ENCODE data around the gene RSAD1.

The RSAD1 gene

DNA sequence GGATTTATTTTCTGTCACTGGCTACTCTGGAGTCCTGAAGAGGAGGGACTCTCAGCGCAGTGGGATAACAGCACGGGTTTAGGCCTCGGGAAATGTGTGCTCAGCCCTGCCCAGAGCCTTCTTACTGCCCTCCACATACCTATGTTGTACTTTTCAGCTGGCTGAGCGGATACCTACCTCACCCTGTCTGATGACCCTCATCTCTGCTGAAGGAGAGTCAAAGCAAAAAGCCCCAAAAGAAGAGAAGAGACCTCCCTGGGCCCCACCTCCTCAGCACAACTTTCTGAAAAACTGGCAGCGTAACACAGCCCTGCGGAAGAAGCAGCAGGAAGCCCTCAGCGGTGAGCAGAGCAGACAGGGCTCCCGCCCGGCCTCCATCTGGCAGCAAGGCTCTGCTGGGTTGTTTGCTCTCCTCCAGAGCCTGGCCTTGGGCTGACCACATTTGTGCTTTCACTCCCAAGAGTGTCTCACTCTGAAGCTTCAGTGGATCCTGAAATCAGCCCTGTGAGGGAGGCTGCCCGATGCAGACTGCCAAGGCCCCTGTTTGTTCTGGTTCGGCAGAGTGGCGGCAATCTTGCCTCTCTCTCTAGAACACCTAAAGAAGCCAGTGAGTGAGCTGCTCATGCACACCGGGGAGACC is 39.8 kb downstream of the RSAD1 start:
- Histone ChIP-seq H3K4me1 (ENCODE audit: control insufficient read depth, insufficient read depth, low read length) (no peaks in the 10 kb centered on the region), H3K9me3 (ENCODE audit: control insufficient read depth, insufficient read depth, low read depth, low read length) (no peaks in the 10 kb centered on the region), H3K27ac (ENCODE audit: extremely low read depth, low read depth, low read length) (no peak overlapping the region), H3K36me3 (ENCODE audit: control insufficient read depth in 2 of 2, insufficient read depth in 1 of 2, low read length in 2 of 2) (no peaks in the 10 kb centered on the region), H3K4me3 (ENCODE audit: low read depth, low read length) (no peak overlapping the region)
- TF ChIP-seq ZIC2 (tag by site-specific recombination; IDR thresholded peaks at IDR 0.05) (peak; percentile 49), ZNF350 (tag by site-specific recombination; IDR thresholded peaks at IDR 0.05) (no peak), ZBTB1 (tag by site-specific recombination; IDR thresholded peaks at IDR 0.05) (no peak)
- ChIA-PET POLR2A (interaction anchor here (1.1 kb wide), 1 partner anchor 9 kb away, joined by 3 read pairs; no protein-coding TSS in a partner anchor), CTCF (interaction anchor here (0.6 to 2.0 kb wide), 3 partner anchors 107 to 459 kb away, joined by 3 to 6 read pairs (median 5); no protein-coding TSS in a partner anchor)

DNA sequence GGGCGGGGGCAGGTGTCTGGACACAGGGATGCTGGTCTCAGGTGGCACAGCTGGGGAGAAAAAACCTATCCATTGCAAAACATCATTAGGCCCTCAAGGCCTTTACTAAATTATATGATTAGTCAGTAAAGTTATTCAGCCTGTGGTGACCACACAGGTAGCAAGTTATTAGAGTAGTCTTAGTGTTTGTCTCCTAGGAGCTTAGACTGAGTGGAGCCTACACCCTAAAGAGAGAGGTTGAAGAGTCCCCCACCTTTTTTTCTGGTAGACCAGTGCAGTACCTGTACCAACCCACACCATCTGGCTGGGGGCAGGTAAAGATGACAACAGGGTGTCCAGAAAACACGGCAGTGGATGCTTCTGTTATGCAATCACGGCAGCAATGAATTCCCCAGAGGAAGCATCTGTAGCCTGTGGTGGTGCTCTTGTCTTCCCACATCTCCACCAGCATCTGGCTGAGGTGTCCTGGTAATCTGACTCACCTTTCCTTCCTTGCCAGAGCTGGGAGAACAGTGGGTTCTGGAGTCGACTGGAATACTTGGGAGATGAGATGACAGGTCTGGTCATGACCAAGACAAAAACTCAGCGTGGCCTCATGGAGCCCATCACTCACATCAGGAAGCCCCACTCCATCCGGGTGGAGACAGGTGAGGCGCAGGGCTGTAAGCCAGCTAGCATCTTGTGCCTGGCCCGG is 40.6 kb downstream of the RSAD1 start:
- Histone ChIP-seq H3K9me3 (ENCODE audit: control insufficient read depth, insufficient read depth, low read depth, low read length) (no peaks in the 10 kb centered on the region), H3K36me3 (ENCODE audit: control insufficient read depth in 2 of 2, insufficient read depth in 1 of 2, low read length in 2 of 2) (no peaks in the 10 kb centered on the region), H3K4me3 (ENCODE audit: low read depth, low read length) (no peak overlapping the region), H3K4me1 (ENCODE audit: control insufficient read depth, insufficient read depth, low read length) (no peaks in the 10 kb centered on the region), H3K27ac (ENCODE audit: extremely low read depth, low read depth, low read length) (no peak overlapping the region)
- TF ChIP-seq, protein P1, sequence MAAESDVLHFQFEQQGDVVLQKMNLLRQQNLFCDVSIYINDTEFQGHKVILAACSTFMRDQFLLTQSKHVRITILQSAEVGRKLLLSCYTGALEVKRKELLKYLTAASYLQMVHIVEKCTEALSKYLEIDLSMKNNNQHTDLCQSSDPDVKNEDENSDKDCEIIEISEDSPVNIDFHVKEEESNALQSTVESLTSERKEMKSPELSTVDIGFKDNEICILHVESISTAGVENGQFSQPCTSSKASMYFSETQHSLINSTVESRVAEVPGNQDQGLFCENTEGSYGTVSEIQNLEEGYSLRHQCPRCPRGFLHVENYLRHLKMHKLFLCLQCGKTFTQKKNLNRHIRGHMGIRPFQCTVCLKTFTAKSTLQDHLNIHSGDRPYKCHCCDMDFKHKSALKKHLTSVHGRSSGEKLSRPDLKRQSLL (tag by site-specific recombination; IDR thresholded peaks at IDR 0.05) = no peak
- no peak for TF ChIP-seq ZNF791 (tag by site-specific recombination; IDR thresholded peaks at IDR 0.05)
- TF ChIP-seq ZNF175 (tag by site-specific recombination; IDR thresholded peaks at IDR 0.05) = no peak
- no peak for TF ChIP-seq MYNN (tag by site-specific recombination; IDR thresholded peaks at IDR 0.05; ENCODE audit: borderline replicate concordance)
- TF ChIP-seq, protein P2, sequence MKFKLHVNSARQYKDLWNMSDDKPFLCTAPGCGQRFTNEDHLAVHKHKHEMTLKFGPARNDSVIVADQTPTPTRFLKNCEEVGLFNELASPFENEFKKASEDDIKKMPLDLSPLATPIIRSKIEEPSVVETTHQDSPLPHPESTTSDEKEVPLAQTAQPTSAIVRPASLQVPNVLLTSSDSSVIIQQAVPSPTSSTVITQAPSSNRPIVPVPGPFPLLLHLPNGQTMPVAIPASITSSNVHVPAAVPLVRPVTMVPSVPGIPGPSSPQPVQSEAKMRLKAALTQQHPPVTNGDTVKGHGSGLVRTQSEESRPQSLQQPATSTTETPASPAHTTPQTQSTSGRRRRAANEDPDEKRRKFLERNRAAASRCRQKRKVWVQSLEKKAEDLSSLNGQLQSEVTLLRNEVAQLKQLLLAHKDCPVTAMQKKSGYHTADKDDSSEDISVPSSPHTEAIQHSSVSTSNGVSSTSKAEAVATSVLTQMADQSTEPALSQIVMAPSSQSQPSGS (tag by site-specific recombination; IDR thresholded peaks at IDR 0.05; ENCODE audit: low read depth) = no peak
- no peak for TF ChIP-seq ZNF843 (tag by site-specific recombination; IDR thresholded peaks at IDR 0.05)
- TF ChIP-seq, protein P3, sequence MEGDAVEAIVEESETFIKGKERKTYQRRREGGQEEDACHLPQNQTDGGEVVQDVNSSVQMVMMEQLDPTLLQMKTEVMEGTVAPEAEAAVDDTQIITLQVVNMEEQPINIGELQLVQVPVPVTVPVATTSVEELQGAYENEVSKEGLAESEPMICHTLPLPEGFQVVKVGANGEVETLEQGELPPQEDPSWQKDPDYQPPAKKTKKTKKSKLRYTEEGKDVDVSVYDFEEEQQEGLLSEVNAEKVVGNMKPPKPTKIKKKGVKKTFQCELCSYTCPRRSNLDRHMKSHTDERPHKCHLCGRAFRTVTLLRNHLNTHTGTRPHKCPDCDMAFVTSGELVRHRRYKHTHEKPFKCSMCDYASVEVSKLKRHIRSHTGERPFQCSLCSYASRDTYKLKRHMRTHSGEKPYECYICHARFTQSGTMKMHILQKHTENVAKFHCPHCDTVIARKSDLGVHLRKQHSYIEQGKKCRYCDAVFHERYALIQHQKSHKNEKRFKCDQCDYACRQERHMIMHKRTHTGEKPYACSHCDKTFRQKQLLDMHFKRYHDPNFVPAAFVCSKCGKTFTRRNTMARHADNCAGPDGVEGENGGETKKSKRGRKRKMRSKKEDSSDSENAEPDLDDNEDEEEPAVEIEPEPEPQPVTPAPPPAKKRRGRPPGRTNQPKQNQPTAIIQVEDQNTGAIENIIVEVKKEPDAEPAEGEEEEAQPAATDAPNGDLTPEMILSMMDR (tag by site-specific recombination; IDR thresholded peaks at IDR 0.05) = no peak
- no peak for TF ChIP-seq YY1 (tag by site-specific recombination; IDR thresholded peaks at IDR 0.05)
- no peak for TF ChIP-seq OSR2 (tag by site-specific recombination; IDR thresholded peaks at IDR 0.05)
- ChIA-PET CTCF (interaction anchor here (0.6 to 2.0 kb wide), 6 partner anchors 18 to 458 kb away, joined by 3 to 6 read pairs (median 4); partner anchors contain the start of gene RSAD1), POLR2A (interaction anchor here (0.6 to 1.1 kb wide), 2 partner anchors 8 to 347 kb away, joined by 3 read pairs; partner anchors contain the start of gene TOB1)

DNA sequence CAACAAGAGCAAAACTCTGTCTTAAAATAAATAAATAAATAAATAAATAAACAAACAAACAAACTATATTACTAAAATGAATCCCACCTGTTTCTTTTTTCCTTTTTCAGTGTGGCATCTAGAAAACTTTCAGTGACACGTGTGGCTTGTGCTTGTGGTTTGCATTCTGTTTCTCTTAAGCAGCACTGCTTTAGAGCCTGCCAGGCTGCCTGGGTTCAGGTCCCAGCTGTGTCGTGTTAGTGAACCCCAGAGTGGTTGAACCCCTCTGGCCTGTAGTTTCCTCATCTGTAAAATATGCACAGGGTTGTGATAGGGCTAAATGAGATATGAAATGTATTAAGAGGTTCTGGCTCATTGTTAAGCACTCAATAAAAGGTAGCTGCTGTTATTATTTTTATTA is 41.8 kb downstream of the RSAD1 start:
- POLR2A ChIA-PET = no interaction called here
- TF ChIP-seq TRIM28 (IDR thresholded peaks at IDR 0.05; ENCODE audit: borderline replicate concordance, low read length) (no peak), SP7 (tag by site-specific recombination; IDR thresholded peaks at IDR 0.05) (no peak), SP3 (tag by site-specific recombination; IDR thresholded peaks at IDR 0.05) (no peak), ZSCAN30 (tag by site-specific recombination; IDR thresholded peaks at IDR 0.05) (no peak), ZNF221 (tag by site-specific recombination; IDR thresholded peaks at IDR 0.05; ENCODE audit: borderline replicate concordance) (no peak), ZNF324 (tag by site-specific recombination; IDR thresholded peaks at IDR 0.05) (no peak), ZNF830 (tag by site-specific recombination; IDR thresholded peaks at IDR 0.05; ENCODE audit: low read depth) (no peak)
- TF ChIP-seq, protein P4, sequence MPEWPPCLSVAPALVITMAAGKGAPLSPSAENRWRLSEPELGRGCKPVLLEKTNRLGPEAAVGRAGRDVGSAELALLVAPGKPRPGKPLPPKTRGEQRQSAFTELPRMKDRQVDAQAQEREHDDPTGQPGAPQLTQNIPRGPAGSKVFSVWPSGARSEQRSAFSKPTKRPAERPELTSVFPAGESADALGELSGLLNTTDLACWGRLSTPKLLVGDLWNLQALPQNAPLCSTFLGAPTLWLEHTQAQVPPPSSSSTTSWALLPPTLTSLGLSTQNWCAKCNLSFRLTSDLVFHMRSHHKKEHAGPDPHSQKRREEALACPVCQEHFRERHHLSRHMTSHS (tag by site-specific recombination; IDR thresholded peaks at IDR 0.05) = no peak
- TF ChIP-seq, protein P5, sequence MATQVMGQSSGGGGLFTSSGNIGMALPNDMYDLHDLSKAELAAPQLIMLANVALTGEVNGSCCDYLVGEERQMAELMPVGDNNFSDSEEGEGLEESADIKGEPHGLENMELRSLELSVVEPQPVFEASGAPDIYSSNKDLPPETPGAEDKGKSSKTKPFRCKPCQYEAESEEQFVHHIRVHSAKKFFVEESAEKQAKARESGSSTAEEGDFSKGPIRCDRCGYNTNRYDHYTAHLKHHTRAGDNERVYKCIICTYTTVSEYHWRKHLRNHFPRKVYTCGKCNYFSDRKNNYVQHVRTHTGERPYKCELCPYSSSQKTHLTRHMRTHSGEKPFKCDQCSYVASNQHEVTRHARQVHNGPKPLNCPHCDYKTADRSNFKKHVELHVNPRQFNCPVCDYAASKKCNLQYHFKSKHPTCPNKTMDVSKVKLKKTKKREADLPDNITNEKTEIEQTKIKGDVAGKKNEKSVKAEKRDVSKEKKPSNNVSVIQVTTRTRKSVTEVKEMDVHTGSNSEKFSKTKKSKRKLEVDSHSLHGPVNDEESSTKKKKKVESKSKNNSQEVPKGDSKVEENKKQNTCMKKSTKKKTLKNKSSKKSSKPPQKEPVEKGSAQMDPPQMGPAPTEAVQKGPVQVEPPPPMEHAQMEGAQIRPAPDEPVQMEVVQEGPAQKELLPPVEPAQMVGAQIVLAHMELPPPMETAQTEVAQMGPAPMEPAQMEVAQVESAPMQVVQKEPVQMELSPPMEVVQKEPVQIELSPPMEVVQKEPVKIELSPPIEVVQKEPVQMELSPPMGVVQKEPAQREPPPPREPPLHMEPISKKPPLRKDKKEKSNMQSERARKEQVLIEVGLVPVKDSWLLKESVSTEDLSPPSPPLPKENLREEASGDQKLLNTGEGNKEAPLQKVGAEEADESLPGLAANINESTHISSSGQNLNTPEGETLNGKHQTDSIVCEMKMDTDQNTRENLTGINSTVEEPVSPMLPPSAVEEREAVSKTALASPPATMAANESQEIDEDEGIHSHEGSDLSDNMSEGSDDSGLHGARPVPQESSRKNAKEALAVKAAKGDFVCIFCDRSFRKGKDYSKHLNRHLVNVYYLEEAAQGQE (tag by site-specific recombination; IDR thresholded peaks at IDR 0.05) = no peak

More for the DNA sequence above, 41.8 kb downstream of the RSAD1 start:
- CTCF ChIA-PET = interaction anchor here (0.6 to 1.8 kb wide), 6 partner anchors 10 to 100 kb away, joined by 3 to 6 read pairs (median 4); partner anchors contain the start of gene RSAD1
- H3K4me3 ChIP-seq (ENCODE audit: low read depth, low read length) = no peak overlapping the region
- no peaks in the 10 kb centered on the region for H3K4me1 ChIP-seq (ENCODE audit: control insufficient read depth, insufficient read depth, low read length)
- H3K36me3 ChIP-seq (ENCODE audit: control insufficient read depth in 2 of 2, insufficient read depth in 1 of 2, low read length in 2 of 2) = no peaks in the 10 kb centered on the region
- no peaks in the 10 kb centered on the region for H3K9me3 ChIP-seq (ENCODE audit: control insufficient read depth, insufficient read depth, low read depth, low read length)
- H3K27ac ChIP-seq (ENCODE audit: extremely low read depth, low read depth, low read length) = no peak overlapping the region
